Activated CD4-positive, alpha-beta T cell treated with anti-CD3 and anti-CD28 coated beads for 36 hours (primary cell): Measurements from ENCODE around the gene PUDP. TPM values are rescaled to one million over a fixed set of nuclear protein-coding genes. Genes with fewer than 3 reads are reported as not detected.
"Not testable (repeated sequence)": the region's sequence is repeated elsewhere in the genome, so short reads cannot be mapped to it uniquely, and the experiment has no call there.

Source experiments
- ATAC-seq: fragments of 200-7000 bp; cut with Tn5 transposase; one replicate; pipeline ENCODE4 v1.10.0; 2021; ENCODE audit warnings: mild to moderate bottlenecking, moderate library complexity
- CTCF ChIA-PET: fragments of 350-600 bp; sonication (Branson Sonifier 250); formaldehyde crosslinking; loops from one replicate; lab custom pipeline; 2021; ENCODE audit warnings: antibody characterized with exemption; lab: Charles Lee
- POLR2A ChIA-PET: fragments of 350-600 bp; sonication (Branson Sonifier 250); formaldehyde crosslinking; loops from one replicate; lab custom pipeline; 2021; ENCODE audit warnings: antibody characterized with exemption, inconsistent platforms; lab: Charles Lee
- DNase-seq: peaks from one replicate; pipeline ENCODE4 v3.0.0-alpha.2; 2020
- H3K27ac Mint-ChIP-seq: one replicate; pipeline ENCODE4 v1.8.0; 2021; ENCODE audit warnings: mixed read lengths
- H3K27me3 Mint-ChIP-seq: one replicate; pipeline ENCODE4 v1.8.0; 2021; ENCODE audit warnings: mixed read lengths
- H3K36me3 Mint-ChIP-seq: one replicate; pipeline ENCODE4 v1.8.0; 2021; ENCODE audit warnings: low read depth, mixed read lengths
- H3K4me1 Mint-ChIP-seq: one replicate; pipeline ENCODE4 v1.8.0; 2021; ENCODE audit warnings: mixed read lengths
- H3K4me3 Mint-ChIP-seq: one replicate; pipeline ENCODE4 v1.8.0; 2021; ENCODE audit warnings: mild to moderate bottlenecking, moderate library complexity, mixed read lengths
- H3K9me3 Mint-ChIP-seq: one replicate; pipeline ENCODE4 v1.8.0; 2021; ENCODE audit warnings: low read depth, mixed read lengths
- intact Hi-C, 2 experiments: fragments of 100-400 bp; cut with DNase I in 1 of 2; cut with micrococcal nuclease in 1 of 2; formaldehyde crosslinking; loops; one replicate each; pipeline versions ENCODE4 v1.14.2 to v1.15.1; 2022 to 2024; cut with DNase I, micrococcal nuclease
- microRNA-seq: library from miRNA; unstranded; fragments of <30 nt; microRNA quantifications from one replicate; pipeline ENCODE4 v1.2.0, GENCODE V29; 2021; ENCODE audit warnings: borderline replicate concordance
- total RNA-seq, 2 experiments: library from RNA; stranded (reverse); gene quantifications; one replicate each; pipeline ENCODE4 v1.2.3, GENCODE V29; 2021

PUDP gene
- total RNA-seq, 2 experiments from 2014 or later = 15.3 to 18.1 TPM

GRCh38 chrX:7022996-7023395 is 125.0 kb downstream of the PUDP start:
- intact Hi-C loops = not testable (repeated sequence)

DNA sequence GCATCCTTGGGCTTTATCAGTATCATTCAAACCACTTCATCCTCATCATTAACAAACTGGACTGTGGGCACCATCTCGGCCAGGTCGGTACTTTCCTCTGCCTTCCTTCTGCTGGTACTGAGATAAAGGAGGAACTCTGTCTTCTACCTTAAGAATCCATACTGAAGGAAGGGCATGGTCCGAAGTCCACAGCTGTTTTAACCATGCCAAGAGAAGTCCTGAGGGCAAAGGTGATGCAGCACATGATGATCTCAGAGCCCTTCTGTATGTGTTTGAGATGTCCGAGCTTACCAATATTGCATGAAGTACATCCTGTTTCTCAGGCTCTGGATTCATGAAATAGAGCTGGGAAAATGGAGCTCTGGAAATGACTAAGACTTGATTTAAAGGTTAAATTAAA is 126.0 kb downstream of the PUDP start:
- no peaks in the 10 kb centered on the region for H3K9me3 Mint-ChIP-seq
- no peaks in the 10 kb centered on the region for H3K27me3 Mint-ChIP-seq
- no peak overlapping the region for H3K4me3 Mint-ChIP-seq
- intact Hi-C loops = no loop called here
- CTCF ChIA-PET = no interaction called here
- DNase-seq (no peak), ATAC-seq (no peak)
- POLR2A ChIA-PET = no interaction called here
- H3K4me1 Mint-ChIP-seq = no peaks in the 10 kb centered on the region
- H3K27ac Mint-ChIP-seq = no peak overlapping the region
- no peaks in the 10 kb centered on the region for H3K36me3 Mint-ChIP-seq

More at GRCh38 chrX:7022996-7023395, 125.0 kb downstream of the PUDP start:
- H3K4me1 Mint-ChIP-seq, H3K4me3 Mint-ChIP-seq, H3K27me3 Mint-ChIP-seq, POLR2A ChIA-PET, ATAC-seq, CTCF ChIA-PET, H3K27ac Mint-ChIP-seq, DNase-seq, H3K36me3 Mint-ChIP-seq, H3K9me3 Mint-ChIP-seq: not testable (repeated sequence)

GRCh38 chrX:7019555-7019954 is 128.4 kb downstream of the PUDP start:
- H3K27ac Mint-ChIP-seq = no peak overlapping the region
- CTCF ChIA-PET = no interaction called here
- H3K9me3 Mint-ChIP-seq = no peaks in the 10 kb centered on the region
- H3K36me3 Mint-ChIP-seq = no peaks in the 10 kb centered on the region
- DNase-seq (no peak), ATAC-seq (no peak)
- POLR2A ChIA-PET = no interaction called here
- H3K27me3 Mint-ChIP-seq = no peaks in the 10 kb centered on the region
- H3K4me3 Mint-ChIP-seq = no peak overlapping the region
- no peaks in the 10 kb centered on the region for H3K4me1 Mint-ChIP-seq
- intact Hi-C loops = no loop called here

GRCh38 chrX:7012262-7012834 is 135.6 kb downstream of the PUDP start:
- DNase-seq, CTCF ChIA-PET, intact Hi-C loops, POLR2A ChIA-PET, H3K4me1 Mint-ChIP-seq, H3K36me3 Mint-ChIP-seq, H3K9me3 Mint-ChIP-seq, H3K27me3 Mint-ChIP-seq, H3K27ac Mint-ChIP-seq, H3K4me3 Mint-ChIP-seq, ATAC-seq: not testable (repeated sequence)

DNA sequence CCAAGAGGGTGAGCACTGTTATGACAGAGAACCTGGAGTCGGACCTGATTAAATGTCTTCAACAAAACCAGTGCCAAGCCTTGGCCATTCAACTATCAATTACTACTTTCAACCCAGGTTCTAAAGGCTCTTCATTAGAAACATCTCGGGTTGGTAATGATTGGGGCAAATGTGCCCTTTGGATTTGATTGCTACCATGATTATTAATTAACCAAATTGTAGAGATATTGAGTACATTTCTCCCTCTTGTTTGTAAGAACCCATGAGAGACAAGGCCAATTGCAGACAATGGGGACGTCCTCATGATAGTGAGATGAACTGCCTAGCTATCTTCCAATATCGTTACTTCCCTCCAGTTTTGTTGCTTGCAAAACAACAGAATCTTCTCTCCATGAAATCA is 137.1 kb downstream of the PUDP start:
- H3K9me3 Mint-ChIP-seq, H3K36me3 Mint-ChIP-seq, H3K4me3 Mint-ChIP-seq, CTCF ChIA-PET, H3K27ac Mint-ChIP-seq, POLR2A ChIA-PET, DNase-seq, intact Hi-C loops, H3K4me1 Mint-ChIP-seq, H3K27me3 Mint-ChIP-seq, ATAC-seq: not testable (repeated sequence)

DNA sequence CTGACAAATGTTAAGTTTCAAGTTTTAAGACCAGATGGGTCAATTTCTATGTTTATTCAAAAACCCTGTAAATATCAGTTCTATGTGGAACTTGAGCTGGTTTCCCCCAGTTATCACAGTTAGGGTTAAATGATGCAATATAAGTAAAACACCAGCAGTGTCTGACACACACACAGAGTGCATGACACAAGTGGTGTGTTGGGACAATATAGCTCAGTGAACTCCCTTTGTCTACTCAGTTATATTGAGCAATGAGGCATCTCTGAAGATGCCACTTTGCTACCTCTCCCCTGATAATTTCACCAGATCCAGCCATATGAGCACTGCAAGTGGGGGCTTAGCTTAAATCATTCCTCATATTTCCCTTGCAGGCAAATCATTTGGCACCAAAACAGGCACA is 140.6 kb downstream of the PUDP start:
- H3K36me3 Mint-ChIP-seq, H3K27me3 Mint-ChIP-seq, H3K4me1 Mint-ChIP-seq, H3K9me3 Mint-ChIP-seq, DNase-seq, intact Hi-C loops, CTCF ChIA-PET, H3K4me3 Mint-ChIP-seq, ATAC-seq, POLR2A ChIA-PET, H3K27ac Mint-ChIP-seq: not testable (repeated sequence)

Small RNA genes lying within 50 kb of the gene (microRNA-seq; reads per million reads assigned to microRNA genes)
- not detected for gene MIR4767

Other genes with a start within 250 kb of the PUDP start
- under 1 TPM; 0.50 to 0.70 TPM for gene STS, start 441 bp downstream of the PUDP start, total RNA-seq